ENCODE results near the gene RPS3A.

- TF ChIP-seq EZH2 (IDR thresholded peaks at IDR 0.05; ENCODE audit: insufficient read depth, poor library complexity, severe bottlenecking), result no peak
- no peak for TF ChIP-seq EZH2phosphoT487 (IDR thresholded peaks at IDR 0.05; ENCODE audit: insufficient read depth, low read depth)
These were observed 25.0 kb upstream of the RPS3A start for GRCh38 chr4:151074416-151074916.
